GM23248 (cell line): ENCODE data around the gene NUDCD3.

Source experiments
- EZH2 ChIP-seq: fragments of 200-600 bp; sonication (generic); IDR thresholded peaks from 2 replicates; pipeline ENCODE4 v1.6.1; 2018; ENCODE audit warnings: antibody characterized with exemption, mild to moderate bottlenecking; ENCODE audit not compliant: insufficient read depth, poor library complexity, severe bottlenecking
- EZH2phosphoT487 ChIP-seq: fragments of 200-600 bp; sonication (generic); IDR thresholded peaks from 2 replicates; pipeline ENCODE4 v1.6.1; 2018; ENCODE audit warnings: antibody characterized with exemption, moderate library complexity, mild to moderate bottlenecking, low read depth; ENCODE audit not compliant: insufficient read depth

GRCh38 chr7:44489955-44490350, 505 bp downstream of the NUDCD3 start:
- TF ChIP-seq EZH2 (no peak), EZH2phosphoT487 (no peak)
